ENCODE measurements around the gene TBC1D4.

Gene TBC1D4, protein sequence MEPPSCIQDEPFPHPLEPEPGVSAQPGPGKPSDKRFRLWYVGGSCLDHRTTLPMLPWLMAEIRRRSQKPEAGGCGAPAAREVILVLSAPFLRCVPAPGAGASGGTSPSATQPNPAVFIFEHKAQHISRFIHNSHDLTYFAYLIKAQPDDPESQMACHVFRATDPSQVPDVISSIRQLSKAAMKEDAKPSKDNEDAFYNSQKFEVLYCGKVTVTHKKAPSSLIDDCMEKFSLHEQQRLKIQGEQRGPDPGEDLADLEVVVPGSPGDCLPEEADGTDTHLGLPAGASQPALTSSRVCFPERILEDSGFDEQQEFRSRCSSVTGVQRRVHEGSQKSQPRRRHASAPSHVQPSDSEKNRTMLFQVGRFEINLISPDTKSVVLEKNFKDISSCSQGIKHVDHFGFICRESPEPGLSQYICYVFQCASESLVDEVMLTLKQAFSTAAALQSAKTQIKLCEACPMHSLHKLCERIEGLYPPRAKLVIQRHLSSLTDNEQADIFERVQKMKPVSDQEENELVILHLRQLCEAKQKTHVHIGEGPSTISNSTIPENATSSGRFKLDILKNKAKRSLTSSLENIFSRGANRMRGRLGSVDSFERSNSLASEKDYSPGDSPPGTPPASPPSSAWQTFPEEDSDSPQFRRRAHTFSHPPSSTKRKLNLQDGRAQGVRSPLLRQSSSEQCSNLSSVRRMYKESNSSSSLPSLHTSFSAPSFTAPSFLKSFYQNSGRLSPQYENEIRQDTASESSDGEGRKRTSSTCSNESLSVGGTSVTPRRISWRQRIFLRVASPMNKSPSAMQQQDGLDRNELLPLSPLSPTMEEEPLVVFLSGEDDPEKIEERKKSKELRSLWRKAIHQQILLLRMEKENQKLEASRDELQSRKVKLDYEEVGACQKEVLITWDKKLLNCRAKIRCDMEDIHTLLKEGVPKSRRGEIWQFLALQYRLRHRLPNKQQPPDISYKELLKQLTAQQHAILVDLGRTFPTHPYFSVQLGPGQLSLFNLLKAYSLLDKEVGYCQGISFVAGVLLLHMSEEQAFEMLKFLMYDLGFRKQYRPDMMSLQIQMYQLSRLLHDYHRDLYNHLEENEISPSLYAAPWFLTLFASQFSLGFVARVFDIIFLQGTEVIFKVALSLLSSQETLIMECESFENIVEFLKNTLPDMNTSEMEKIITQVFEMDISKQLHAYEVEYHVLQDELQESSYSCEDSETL (N-terminal part only)

DNA sequence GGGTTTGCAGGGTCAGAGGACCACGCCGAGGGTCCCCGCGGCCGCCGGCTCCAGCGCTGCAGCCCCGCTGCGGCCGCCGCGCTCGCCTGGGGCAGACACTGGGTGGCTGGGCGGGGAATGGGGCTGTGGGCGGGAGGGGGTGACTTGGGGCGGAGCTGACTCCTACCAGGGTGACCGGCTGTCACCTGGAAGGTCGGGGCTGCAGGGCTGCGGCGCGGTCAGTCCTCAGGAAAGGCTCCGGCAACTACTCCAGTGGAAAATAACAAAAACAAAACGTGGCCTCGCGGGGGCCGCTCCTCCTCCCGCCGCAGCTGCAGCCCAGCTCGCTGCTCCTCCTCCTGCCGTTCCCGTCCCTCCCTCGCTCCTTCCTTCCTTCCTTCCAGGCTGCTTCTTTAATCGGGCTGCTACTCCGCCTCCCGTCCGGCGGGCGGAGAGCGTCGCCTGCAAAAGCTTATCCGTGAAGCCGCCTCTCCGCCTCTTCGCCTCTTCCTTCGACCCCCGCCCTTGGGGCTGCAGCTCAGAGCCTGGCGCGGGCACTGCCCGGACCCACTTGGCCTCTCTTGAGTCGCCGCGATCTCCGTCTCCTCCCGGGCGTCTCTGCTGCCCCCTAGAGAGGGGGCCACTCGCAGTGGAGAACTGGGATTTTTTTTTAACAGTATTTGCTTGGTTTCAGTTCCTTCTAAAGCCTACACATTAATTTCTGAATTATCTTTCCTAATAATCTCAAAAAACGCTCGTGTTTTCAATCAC lies at the start of gene TBC1D4:
Gene TBC1D4, minus strand, starts transcription at position 100 of the 750 bp plus-strand sequence. CDS start 402 bp downstream, outside the sequence.
- DNase-seq (ENCODE audit: low read depth in 2 of 2) = peak; percentile 8 to 27

DNA sequence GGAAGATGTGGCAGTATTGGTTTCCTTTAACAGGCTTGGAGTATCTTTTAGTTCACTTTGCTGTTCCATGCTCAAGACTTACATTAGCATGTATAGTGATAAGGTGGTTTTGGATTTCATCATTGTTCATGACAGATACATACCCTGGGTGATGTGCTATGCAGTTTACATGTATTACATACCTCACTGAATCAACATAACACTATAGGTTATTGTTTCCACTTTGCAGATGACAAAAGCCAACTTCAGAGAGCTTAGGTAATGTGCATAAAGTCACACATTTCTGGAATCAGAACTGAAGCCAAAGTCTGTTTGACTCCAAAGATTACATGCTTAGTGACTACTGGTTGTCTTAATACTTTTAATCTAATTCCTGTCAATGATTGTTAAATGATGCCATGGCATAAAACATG lies 48.6 kb upstream of the TBC1D4 start:
- DNase-seq (ENCODE audit: low read depth in 2 of 2) = no peak

DNA sequence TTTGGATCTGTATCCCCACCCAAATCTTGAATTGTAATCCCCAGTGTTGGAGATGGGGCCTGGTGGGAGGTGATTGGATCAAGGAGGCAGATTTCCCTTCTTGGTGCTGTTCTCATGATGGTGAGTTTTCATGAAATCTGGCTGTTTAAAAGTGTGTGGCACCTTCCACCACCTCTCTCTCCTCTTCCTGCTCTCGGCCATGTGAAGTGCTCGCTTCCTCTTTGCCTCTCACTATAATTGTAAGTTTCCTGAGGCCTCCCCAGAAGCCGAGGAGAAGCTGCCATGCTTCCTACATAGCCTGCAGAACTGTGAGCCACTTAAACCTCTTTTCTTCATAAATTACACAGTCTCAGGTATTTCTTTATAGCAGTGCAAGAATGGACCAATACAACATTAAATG lies 40.0 kb upstream of the TBC1D4 start:
- DNase-seq (ENCODE audit: low read depth in 2 of 2) = no peak

DNA sequence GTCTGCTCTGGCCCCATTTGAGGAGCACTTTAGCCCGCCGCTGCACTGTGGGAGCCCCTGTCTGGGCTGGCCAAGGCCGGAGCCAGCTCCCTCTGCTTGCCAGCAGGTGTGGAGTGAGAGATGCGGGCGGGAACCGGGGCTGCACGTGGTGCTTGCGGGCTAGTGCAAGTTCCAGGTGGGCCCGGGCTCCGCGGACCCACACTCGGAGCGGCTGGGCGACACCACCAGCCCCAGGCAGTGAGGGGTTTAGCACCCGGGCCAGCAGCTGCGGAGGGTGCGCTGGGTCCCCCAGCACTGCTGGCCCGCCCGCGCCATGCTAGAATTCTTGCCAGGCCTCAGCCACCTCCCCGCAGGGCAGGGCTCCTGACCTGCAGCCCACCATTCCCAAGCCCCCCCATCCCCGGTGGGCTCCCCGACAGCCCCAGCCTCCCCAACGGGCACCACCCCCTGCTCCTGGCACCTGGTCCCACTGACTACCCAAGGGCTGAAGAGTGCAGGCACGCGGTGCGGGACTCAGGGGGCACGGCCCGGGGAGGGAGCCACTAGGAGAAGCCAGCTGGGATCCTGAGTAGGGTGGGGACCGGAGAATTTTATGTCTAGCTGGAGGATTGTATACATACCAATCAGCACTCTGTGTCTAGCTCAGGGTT lies 36.6 kb upstream of the TBC1D4 start:
- no peak for DNase-seq (ENCODE audit: low read depth in 2 of 2)

DNA sequence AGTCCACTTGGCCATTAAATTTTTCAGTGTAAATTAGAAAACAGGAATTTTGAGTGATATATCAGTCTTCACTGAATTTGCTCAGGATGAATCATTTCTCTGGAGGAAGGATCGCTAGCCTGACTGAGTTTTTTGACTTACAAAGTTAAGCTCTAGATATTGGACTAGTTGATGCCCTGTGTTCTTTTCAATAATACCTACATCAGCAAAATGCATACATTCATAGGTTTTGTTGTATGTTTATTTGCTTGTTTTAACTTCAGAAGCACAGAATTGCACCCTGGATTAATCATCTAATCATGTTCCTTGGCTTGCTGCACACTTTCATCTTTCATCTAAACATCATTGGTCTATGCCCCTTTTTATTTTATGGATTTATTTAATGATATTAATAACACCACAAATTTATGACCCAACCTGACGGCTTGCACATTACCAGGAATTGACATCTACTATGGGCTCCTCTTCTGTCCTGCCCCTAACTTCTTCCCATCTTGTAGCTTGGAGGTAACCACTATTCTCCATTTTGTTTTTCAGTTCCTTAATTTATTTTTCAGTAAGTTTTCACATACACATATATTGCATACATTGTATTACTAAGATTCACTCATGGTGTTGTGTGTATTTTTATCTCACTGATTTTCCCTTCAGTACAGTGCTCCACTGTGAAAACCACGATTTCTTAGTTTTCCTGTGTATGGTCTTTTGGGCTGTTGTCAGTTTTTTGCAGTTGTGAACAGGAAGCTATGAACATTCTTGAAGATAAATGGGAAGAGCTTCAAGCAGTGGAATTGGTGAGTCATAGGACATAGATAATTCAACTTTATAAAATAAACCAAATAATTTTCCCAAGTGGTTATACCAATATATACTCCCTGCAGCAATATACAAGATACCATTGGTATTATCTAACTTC lies 32.4 kb upstream of the TBC1D4 start:
- DNase-seq (ENCODE audit: low read depth in 2 of 2) = no peak

DNA sequence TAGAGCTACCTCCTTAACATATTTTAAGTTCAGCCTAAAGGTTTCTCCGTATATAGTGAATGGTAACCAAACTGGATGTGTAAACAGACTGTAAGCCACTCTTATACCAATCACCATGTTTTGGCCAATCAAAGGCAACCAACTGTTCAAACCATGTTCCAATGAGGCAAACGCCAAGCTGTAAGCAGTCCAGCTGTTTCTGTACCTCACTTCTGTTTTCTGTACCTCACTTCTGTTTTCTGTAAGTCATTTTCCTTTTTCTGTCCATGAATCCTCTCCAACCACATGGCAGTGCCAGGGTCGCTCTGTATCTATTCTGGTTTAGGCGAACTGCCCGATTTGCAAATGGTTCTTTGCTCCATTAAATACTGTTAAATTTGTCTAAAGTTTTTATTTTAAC lies 31.3 kb upstream of the TBC1D4 start:
- DNase-seq (ENCODE audit: low read depth in 2 of 2) = no peak

DNA sequence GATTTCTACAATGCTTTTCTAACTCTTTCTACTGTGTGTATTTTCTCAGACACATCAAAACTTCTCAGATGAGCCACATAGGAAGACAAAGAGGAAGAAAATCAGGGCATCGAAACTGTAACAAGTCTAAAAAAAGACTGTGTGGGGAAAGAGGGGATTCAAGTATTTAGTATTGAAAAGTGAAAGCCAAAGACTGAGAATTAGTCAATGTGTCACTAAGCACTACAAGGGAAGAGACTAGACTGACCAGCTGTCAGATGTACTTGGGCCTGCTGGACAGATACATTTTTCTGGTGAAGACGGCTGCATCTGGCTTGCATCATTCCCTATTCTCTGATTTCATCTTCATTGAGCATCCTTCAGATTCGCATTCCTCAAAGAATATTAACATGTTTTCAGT lies 30.3 kb upstream of the TBC1D4 start:
- DNase-seq (ENCODE audit: low read depth in 2 of 2) = no peak

DNA sequence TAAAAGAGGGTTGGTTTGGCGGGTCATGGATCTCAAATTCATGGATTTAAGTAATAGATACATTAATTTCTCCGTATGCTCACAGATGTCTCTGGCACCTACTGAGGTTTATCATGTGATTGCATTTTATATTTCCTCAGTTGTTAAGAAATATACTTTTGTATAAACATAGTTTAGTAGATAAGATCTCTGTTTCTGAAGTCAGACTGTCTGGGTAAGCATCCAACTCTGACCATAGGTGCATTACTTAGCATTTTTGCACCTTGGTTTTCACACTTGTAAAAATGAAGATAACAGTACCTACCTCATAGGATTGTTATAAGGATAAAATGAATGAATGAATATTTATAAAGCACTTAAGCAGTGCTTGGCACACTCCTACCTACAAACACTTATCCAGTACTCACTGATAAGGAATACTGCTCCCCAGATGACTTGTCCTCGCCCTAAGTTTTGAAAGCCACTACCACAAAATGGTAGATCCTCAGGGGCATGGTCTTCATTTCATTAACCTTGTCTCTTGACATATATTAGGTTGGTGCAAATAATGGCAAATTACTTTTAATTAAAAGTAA lies 29.2 kb upstream of the TBC1D4 start:
- no peak for DNase-seq (ENCODE audit: low read depth in 2 of 2)

DNA sequence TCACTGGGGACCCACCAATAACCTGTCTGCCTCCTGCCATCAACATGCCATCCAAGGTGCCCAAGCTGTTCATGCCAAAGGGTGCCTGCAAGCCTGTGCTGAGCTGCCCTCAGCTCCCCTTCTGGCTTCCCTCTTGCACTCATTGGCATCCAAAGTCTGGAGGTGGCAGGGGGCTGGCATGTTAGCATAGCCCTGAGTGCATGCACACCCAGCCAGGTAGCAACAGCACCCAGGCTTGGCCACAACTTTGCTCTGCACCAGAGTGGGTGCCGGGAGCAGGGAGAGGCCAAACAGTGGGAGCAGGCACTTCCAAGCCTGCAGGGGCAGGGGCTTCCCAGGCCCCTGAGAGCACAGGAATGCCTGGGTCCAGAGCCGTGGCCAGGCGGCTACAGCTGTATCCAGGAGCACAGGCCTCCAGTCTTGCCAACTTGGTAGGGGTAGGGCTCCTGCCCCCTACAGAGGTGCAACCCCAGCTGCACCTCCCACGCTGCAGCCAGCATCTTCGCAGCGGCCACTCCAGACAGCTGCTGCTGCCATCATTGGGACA lies 26.1 kb upstream of the TBC1D4 start:
- DNase-seq (ENCODE audit: low read depth in 2 of 2) = no peak

DNA sequence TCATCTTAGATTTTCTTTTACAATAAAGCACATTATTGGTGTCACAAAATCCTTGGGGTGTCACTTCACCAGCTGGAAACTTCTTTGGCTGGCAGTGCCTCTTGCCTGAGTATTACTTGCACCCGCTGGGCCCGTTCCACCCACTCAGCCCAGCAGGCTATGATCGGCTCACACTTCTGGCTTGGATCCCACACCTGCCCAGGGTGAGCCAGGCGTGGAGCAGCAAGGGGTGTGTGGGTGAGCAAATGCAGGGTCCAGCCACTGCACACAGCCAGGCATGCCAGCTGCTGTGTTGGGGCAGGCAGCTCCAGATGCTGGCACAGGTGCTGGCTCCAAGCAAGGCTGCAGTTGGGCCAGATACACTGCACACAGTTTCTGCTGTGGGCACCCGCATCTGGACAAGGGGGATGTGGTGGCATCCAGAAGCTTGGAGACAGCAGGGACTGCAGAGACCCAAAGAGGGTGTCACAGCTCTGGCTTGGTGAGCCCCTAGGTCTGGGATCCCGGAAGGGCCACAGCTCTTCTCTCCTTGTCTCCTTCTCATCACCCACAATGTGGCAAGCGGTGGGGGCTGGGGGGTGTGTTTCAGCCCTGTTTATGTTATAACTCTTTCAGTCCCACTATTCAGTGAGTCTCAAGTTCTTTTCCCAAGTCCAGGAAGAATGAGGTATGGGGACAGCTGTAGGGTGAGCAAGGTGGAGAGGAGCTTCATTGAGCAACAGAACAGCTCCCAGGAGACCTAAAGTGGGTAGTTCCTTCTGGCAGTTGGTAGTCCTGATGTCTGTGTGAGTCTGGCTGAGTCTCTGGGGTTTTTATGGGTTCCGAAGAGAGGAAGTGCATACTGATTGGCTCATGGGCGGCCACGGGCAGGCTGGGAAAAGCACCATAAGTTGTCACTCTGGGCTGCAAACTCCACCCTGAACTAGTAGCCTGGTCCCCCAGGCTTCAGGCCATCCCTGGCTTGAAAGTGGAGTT lies 25.3 kb upstream of the TBC1D4 start:
- no peak for DNase-seq (ENCODE audit: low read depth in 2 of 2)

DNA sequence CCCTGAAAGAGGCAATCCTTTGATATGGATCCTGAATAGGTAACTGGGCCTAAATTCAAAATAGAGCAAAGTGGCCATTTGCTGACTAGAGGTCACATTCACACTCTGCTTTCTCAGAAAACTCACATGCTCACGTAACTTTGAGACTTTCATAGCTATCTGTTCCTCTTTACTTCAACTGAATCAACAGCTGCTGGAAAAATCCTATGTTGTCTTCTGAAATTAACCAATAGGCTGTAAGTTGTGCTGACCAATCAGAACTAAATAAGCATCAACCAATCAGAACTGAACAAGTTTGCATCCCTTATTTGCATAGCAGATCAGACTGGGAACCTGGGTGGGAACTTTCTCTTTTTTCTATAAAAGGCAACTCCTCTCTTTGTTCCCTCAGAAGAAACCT lies 24.0 kb upstream of the TBC1D4 start:
- DNase-seq (ENCODE audit: low read depth in 2 of 2) = no peak

DNA sequence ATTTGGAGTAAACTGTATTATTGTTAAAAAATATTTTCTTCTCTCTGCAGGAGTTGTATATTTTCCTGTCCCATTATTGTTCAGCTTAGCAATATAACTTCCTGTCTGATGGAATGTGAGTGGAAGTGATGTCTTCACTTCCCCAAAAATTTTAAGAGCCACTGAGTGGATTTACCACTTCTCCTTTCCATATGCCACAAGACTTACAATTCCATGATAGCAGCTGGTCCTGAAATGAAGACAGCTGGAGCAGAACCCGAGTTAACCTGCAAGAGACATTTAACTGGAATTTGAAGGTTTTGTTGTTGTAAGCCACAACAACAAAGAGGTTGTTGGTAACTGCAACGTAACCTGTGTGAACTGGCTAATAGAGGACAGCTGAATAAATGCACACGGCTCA lies 23.4 kb upstream of the TBC1D4 start:
- DNase-seq (ENCODE audit: low read depth in 2 of 2) = no peak

DNA sequence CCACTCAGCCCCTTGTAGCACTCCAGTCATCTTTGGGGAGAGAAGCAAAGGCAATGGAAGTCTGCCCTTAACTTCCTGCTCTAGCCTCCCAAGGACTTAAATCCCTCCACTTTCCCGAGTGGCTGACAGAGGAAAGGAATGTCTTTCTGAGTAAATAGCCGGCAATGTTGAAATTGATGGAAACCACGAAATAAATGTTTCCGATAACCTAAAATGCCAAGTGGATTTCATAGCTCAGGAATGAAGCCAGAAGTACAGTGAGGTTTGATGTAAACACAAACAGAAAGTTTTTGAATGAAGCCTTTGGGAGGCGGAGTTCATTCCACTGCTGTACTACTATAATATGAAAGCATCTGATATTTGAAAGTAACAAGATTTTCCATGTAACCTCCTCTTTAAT lies 14.0 kb upstream of the TBC1D4 start:
- DNase-seq (ENCODE audit: low read depth in 2 of 2) = no peak

DNA sequence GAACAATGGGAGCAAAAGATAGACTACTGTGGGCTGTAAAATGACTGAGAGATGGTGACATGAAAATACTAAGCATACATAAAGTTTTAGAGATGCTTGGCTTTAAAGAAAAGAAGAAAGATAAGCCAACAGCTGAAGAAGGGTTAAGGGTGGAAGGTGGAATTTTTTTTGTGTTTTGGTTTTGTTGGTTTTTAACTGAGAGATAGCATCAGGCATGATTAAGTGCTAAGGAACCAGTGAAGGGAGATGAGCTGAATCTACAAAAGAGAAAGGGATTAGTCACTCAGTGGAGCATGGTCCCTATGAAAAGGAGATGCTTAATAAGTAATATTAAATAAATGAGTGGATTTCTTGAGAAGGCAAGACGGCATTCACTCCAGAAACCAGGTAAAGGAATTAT lies 12.5 kb upstream of the TBC1D4 start:
- no peak for DNase-seq (ENCODE audit: low read depth in 2 of 2)

DNA sequence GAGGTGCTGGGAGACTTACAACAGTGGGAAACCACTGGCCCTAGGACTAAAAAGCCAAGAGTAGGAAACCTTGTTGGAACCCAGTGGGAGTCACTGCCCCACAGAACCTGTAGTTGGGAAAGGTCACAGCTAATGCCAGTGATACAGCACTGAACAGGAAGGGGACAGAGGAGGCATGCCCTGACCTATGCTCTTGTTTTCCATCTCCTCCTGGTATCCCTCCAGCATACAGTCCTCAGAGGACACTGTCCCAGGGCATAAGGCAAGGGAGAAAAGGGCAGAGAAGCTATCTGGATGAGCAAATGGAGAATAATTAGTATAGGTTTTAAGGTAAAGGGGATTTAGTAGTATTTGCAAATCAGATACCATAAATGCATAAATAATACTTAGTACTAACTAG lies 11.2 kb upstream of the TBC1D4 start:
- no peak for DNase-seq (ENCODE audit: low read depth in 2 of 2)

DNA sequence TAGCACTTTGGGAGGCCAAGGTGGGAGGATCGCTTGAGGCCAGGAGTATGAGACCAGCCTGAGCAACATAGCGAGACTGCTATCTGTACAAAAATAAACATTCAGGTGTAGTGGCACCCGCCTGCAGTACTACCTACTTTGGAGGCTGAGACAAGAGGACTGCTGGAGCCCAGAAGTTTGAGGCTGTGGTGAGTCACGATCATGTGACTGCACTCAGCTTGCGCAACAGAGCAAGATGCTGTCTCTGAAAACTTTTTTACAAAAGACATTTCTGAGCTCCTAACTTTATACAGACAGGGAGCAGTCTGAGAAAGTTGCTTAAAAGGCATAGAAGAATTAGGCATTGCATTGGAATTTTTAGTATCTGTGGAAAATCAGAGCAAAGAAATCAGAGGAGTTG lies 10.4 kb upstream of the TBC1D4 start:
- no peak for DNase-seq (ENCODE audit: low read depth in 2 of 2)

DNA sequence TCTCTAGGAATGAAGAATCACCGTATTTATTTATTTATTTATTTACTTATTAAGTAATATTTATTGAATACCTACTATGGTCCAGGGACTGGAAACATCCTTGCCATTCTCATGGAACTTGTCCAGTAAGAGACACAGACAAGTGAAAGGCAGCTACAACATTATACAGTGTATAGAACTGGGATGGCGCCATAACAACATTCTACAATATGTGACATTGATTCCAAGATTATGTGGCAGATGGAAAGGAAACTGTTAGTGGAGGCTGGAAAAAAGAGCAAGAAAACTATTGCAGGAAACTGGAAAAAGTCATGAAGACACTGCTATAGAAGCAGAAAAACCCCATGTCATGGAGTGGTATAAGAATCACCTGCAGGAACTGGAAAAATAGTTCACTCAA lies 9.4 kb upstream of the TBC1D4 start:
- no peak for DNase-seq (ENCODE audit: low read depth in 2 of 2)

All from stimulated activated CD8-positive, alpha-beta memory T cell treated with anti-CD3 and anti-CD28 coated beads, Interleukin-15, amount 100 ng/mL, for 4 hours (primary cell).